Aortic smooth muscle cell (primary cell): ENCODE results near the gene OCLN. TPM values are rescaled to one million over a fixed set of nuclear protein-coding genes. Genes with fewer than 3 reads are reported as not detected.

Source experiments
- total RNA-seq: library from RNA; depleted of rRNA; stranded (reverse); fragments of >200 nt; gene quantifications from 2 replicates; pipeline ENCODE4 v1.2.3, GENCODE V29; 2014

OCLN gene, protein sequence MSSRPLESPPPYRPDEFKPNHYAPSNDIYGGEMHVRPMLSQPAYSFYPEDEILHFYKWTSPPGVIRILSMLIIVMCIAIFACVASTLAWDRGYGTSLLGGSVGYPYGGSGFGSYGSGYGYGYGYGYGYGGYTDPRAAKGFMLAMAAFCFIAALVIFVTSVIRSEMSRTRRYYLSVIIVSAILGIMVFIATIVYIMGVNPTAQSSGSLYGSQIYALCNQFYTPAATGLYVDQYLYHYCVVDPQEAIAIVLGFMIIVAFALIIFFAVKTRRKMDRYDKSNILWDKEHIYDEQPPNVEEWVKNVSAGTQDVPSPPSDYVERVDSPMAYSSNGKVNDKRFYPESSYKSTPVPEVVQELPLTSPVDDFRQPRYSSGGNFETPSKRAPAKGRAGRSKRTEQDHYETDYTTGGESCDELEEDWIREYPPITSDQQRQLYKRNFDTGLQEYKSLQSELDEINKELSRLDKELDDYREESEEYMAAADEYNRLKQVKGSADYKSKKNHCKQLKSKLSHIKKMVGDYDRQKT
- total RNA-seq = 0.66 and 1.1 TPM in 2 replicates

DNA sequence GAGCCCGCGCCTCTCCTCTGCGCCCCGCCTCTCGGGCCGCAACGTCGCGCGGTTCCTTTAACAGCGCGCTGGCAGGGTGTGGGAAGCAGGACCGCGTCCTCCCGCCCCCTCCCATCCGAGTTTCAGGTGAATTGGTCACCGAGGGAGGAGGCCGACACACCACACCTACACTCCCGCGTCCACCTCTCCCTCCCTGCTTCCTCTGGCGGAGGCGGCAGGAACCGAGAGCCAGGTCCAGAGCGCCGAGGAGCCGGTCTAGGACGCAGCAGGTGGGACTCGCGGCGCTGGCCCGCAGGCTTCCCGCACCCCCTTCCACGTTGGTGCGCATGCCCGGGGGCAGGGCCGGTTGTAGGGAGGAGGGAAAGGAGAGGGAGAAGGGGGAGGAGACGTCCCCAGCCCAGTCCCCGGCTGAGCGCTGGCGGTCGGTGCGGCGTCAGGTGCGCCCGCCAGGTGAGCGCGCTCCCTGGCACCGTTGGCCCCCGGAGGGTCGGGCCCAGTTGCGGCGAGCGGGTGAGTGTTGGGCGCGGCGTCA, at the start of gene OCLN:
Gene OCLN, plus strand, starts transcription at position 400 of the 532 bp plus-strand sequence. CDS start 11,455 bp downstream, outside the sequence.

DNA sequence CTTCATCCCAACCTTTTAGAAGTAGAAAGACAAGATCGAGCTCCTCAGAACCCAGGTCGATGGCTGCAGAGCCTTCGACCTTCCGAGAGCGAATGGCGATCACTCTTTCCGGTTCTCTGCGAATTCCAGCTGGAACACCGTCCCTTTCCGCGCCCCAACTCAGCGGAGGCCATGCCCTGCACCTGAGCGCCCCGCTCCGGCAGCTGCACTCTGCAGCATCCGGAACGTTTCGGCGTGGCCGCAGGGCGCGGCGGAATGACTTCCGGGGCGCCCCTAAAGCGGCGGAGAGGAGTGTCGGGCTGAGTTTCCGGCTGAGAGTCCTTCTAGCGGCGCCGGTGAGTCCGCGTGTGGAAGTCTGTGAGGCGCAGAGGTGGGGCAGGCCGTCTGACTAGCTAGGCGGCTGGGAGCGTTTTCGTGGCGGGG, 67.3 kb downstream of the OCLN start, which contains the start of gene GTF2H2C:
Gene GTF2H2C, plus strand, starts transcription at position 284 of the 423 bp plus-strand sequence. CDS start 4,942 bp downstream, outside the sequence.

Other genes starting within 250 kb of the OCLN start
- 3.4 and 4.8 TPM in 2 replicates for gene CCDC125, start 160.0 kb upstream of the OCLN start, total RNA-seq
- gene AK6, start 123.3 kb upstream of the OCLN start, total RNA-seq = 43.3 and 54.7 TPM in 2 replicates
- 78.1 and 87.4 TPM in 2 replicates for gene TAF9, start 123.3 kb upstream of the OCLN start, total RNA-seq
- gene RAD17, start 123.0 kb upstream of the OCLN start, total RNA-seq = 16.0 and 16.8 TPM in 2 replicates
- 1.3 and 1.9 TPM in 2 replicates for gene MARVELD2, start 77.7 kb upstream of the OCLN start, total RNA-seq
- 37.6 and 42.5 TPM in 2 replicates for gene GTF2H2C, start 67.4 kb downstream of the OCLN start, total RNA-seq